NOMO-1 (cell line): ENCODE results near the gene SETDB1.
"Not testable (repeated sequence)": the region's sequence is repeated elsewhere in the genome, so short reads cannot be mapped to it uniquely, and the experiment has no call there.

ENCODE experiments used
- DNase-seq, 2 experiments: peaks; one replicate each; lab custom pipeline; 2025; ENCODE audit not compliant: unreplicated experiment in 2 of 2; lab: John Stamatoyannopoulos, UW

Gene SETDB1

GRCh38 chr1:150928286-150928685, 2.1 kb downstream of the SETDB1 start:
- no peak for DNase-seq

- DNase-seq: not testable (repeated sequence)
These were observed 2.6 kb downstream of the SETDB1 start for GRCh38 chr1:150928775-150929174.

- DNase-seq: no peak
These were observed 5.6 kb downstream of the SETDB1 start for GRCh38 chr1:150931773-150932172.

GRCh38 chr1:150944856-150945255, 18.7 kb downstream of the SETDB1 start:
- no peak for DNase-seq

GRCh38 chr1:150954708-150955107, 28.5 kb downstream of the SETDB1 start:
- no peak for DNase-seq

GRCh38 chr1:150955280-150955679, 29.1 kb downstream of the SETDB1 start:
- DNase-seq: no peak

GRCh38 chr1:150957666-150958065, 31.5 kb downstream of the SETDB1 start:
- DNase-seq: no peak

- no peak for DNase-seq
These were observed 34.5 kb downstream of the SETDB1 start for GRCh38 chr1:150960646-150961045.

- DNase-seq: no peak
These were observed 35.6 kb downstream of the SETDB1 start for GRCh38 chr1:150961756-150962155.

GRCh38 chr1:150963321-150964163, 37.4 kb downstream of the SETDB1 start:
- no peak for DNase-seq

GRCh38 chr1:150964164-150964489, 38.0 kb downstream of the SETDB1 start:
- DNase-seq: no peak

- no peak for DNase-seq
These were observed 39.4 kb downstream of the SETDB1 start for GRCh38 chr1:150965605-150966004.

GRCh38 chr1:150966011-150966410, 39.8 kb downstream of the SETDB1 start:
- DNase-seq: no peak

GRCh38 chr1:150967936-150968335, 41.8 kb downstream of the SETDB1 start:
- no peak for DNase-seq

- DNase-seq: no peak
These were observed 42.3 kb downstream of the SETDB1 start for GRCh38 chr1:150968491-150968890.

- DNase-seq: no peak
These were observed 43.5 kb downstream of the SETDB1 start for GRCh38 chr1:150969626-150970025.

GRCh38 chr1:150970808-150971582, 44.8 kb downstream of the SETDB1 start:
- DNase-seq: peak in 1 of 2 experiments; percentile 17

GRCh38 chr1:150971583-150972416, 45.6 kb downstream of the SETDB1 start:
- no peak for DNase-seq

- DNase-seq: no peak
These were observed 46.3 kb downstream of the SETDB1 start for GRCh38 chr1:150972417-150972940.

- DNase-seq: no peak
These were observed 47.2 kb downstream of the SETDB1 start for GRCh38 chr1:150973258-150973835.
